ENCODE results near the gene U2SURP.

DNA sequence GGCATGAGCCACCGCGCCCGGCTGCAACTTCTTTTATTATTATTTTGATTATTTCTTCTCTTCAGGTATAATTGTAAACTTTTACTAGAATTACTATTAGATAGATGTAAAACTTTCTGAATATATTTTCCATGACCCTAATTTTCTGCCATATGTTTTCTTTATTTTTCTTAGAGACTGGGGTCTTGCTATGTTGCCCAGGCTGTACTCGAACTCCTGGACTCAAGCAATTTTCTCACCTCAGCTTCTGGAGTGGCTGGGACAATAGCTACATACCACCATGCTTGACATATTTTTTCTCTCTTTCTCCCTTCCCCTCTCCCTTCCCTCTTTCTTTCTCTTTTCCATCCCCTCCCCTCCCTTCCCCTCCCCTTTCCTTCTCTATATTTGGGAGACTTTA is 88.6 kb downstream of the U2SURP start:
- TF ChIP-seq, protein P1, sequence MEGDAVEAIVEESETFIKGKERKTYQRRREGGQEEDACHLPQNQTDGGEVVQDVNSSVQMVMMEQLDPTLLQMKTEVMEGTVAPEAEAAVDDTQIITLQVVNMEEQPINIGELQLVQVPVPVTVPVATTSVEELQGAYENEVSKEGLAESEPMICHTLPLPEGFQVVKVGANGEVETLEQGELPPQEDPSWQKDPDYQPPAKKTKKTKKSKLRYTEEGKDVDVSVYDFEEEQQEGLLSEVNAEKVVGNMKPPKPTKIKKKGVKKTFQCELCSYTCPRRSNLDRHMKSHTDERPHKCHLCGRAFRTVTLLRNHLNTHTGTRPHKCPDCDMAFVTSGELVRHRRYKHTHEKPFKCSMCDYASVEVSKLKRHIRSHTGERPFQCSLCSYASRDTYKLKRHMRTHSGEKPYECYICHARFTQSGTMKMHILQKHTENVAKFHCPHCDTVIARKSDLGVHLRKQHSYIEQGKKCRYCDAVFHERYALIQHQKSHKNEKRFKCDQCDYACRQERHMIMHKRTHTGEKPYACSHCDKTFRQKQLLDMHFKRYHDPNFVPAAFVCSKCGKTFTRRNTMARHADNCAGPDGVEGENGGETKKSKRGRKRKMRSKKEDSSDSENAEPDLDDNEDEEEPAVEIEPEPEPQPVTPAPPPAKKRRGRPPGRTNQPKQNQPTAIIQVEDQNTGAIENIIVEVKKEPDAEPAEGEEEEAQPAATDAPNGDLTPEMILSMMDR (IDR thresholded peaks at IDR 0.05) = no peak
- TF ChIP-seq POLR2AphosphoS5 (IDR thresholded peaks at IDR 0.05; ENCODE audit: insufficient read depth in 1 of 2, low read depth in 1 of 2) (no peak), POLR2A (IDR thresholded peaks at IDR 0.05) (no peak)
